Measurements from ENCODE around the gene NTSR2.

DNA sequence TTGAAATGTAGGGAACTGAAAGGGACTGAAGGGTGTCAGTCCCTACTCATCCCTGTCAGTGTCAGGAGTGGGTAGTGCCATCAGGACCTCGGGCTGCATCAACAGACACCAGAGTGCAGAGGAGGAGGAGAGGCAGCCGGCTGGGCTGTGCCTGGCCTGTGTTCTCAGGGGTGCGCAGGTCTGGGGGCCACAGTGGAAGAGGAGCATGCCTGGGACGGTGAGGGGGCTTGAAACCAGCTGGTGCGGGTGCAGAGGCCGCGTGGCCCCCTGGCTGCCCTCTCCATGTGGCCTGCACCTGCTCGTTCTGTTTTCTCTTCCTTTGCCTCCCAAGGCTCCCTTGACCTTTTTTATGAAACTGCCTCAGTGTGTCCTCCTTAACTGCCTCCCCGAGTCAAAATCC lies 41.3 kb downstream of the NTSR2 start:
- TF ChIP-seq CTCF (IDR thresholded peaks at IDR 0.05), result no peak
- TF ChIP-seq POLR2A (IDR thresholded peaks at IDR 0.05), result no peak
